ENCODE data around the gene ST3GAL3. TPM values are rescaled to one million over a fixed set of nuclear protein-coding genes. Genes with fewer than 3 reads are reported as not detected.

ST3GAL3 gene
- total and polyA plus RNA-seq, 2 of the 13 experiments (the other 11 are each of a cell fraction or from before 2014, with no cell fraction given), result 5.1 to 8.1 TPM

DNA sequence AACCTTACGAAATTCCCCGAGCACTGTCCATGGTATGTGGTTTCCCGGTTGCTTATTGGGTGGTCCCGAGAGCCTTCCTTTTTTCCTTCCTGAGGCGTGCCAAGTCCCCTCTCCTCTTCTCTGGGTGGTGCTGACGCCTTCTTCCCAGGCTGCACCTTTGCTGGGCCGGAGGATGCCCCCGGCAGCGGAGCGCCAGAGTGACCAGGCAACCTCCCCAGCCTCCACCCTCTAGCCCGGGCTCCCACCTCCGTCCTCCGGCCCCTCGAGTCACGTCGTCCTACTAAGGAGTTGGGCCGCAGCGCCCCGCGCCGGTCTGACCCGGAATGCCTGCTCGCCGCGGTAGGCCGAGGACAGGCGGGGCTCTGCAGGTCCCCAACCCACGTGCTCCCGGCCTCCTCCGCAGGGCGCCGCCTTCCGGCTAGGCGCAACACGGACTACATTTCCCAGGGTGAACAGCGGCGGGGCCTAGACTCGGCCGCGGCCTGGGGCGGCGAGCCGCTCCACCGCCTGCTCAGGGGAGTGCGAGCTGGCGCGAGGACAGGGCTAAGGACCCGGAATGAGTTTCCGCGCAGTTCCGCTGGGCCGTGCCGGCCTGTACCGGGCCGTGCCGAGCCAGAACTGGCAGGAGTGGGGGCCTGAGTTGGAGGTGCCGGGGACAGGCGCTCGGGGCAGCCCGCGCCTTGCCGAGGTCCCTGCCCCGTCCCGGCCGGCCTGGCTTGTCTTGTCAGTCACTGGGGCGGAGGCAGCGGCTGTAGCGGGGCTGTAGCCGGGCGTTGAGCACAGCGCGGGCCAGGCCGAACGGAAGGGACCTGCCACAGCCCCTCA, 239.1 kb downstream of the ST3GAL3 start, which contains the start of gene IPO13 (continued):
- TF ChIP-seq, protein P1, sequence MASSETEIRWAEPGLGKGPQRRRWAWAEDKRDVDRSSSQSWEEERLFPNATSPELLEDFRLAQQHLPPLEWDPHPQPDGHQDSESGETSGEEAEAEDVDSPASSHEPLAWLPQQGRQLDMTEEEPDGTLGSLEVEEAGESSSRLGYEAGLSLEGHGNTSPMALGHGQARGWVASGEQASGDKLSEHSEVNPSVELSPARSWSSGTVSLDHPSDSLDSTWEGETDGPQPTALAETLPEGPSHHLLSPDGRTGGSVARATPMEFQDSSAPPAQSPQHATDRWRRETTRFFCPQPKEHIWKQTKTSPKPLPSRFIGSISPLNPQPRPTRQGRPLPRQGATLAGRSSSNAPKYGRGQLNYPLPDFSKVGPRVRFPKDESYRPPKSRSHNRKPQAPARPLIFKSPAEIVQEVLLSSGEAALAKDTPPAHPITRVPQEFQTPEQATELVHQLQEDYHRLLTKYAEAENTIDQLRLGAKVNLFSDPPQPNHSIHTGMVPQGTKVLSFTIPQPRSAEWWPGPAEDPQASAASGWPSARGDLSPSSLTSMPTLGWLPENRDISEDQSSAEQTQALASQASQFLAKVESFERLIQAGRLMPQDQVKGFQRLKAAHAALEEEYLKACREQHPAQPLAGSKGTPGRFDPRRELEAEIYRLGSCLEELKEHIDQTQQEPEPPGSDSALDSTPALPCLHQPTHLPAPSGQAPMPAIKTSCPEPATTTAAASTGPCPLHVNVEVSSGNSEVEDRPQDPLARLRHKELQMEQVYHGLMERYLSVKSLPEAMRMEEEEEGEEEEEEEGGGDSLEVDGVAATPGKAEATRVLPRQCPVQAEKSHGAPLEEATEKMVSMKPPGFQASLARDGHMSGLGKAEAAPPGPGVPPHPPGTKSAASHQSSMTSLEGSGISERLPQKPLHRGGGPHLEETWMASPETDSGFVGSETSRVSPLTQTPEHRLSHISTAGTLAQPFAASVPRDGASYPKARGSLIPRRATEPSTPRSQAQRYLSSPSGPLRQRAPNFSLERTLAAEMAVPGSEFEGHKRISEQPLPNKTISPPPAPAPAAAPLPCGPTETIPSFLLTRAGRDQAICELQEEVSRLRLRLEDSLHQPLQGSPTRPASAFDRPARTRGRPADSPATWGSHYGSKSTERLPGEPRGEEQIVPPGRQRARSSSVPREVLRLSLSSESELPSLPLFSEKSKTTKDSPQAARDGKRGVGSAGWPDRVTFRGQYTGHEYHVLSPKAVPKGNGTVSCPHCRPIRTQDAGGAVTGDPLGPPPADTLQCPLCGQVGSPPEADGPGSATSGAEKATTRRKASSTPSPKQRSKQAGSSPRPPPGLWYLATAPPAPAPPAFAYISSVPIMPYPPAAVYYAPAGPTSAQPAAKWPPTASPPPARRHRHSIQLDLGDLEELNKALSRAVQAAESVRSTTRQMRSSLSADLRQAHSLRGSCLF (CRISPR knock-in tag; IDR thresholded peaks at IDR 0.05; ENCODE audit: borderline replicate concordance), result no peak
- no peak; the same call in 1 of the 2 replicates for TF ChIP-seq ZSCAN20 (CRISPR knock-in tag; IDR thresholded peaks at IDR 0.05; ENCODE audit: borderline replicate concordance)
- TF ChIP-seq, protein P2, sequence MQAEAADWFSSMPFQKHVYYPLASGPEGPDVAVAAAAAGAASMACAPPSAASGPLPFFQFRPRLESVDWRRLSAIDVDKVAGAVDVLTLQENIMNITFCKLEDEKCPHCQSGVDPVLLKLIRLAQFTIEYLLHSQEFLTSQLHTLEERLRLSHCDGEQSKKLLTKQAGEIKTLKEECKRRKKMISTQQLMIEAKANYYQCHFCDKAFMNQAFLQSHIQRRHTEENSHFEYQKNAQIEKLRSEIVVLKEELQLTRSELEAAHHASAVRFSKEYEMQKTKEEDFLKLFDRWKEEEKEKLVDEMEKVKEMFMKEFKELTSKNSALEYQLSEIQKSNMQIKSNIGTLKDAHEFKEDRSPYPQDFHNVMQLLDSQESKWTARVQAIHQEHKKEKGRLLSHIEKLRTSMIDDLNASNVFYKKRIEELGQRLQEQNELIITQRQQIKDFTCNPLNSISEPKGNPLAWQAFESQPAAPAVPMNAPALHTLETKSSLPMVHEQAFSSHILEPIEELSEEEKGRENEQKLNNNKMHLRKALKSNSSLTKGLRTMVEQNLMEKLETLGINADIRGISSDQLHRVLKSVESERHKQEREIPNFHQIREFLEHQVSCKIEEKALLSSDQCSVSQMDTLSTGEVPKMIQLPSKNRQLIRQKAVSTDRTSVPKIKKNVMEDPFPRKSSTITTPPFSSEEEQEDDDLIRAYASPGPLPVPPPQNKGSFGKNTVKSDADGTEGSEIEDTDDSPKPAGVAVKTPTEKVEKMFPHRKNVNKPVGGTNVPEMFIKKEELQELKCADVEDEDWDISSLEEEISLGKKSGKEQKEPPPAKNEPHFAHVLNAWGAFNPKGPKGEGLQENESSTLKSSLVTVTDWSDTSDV (CRISPR knock-in tag; IDR thresholded peaks at IDR 0.05), result no peak
- TF ChIP-seq, protein P3, sequence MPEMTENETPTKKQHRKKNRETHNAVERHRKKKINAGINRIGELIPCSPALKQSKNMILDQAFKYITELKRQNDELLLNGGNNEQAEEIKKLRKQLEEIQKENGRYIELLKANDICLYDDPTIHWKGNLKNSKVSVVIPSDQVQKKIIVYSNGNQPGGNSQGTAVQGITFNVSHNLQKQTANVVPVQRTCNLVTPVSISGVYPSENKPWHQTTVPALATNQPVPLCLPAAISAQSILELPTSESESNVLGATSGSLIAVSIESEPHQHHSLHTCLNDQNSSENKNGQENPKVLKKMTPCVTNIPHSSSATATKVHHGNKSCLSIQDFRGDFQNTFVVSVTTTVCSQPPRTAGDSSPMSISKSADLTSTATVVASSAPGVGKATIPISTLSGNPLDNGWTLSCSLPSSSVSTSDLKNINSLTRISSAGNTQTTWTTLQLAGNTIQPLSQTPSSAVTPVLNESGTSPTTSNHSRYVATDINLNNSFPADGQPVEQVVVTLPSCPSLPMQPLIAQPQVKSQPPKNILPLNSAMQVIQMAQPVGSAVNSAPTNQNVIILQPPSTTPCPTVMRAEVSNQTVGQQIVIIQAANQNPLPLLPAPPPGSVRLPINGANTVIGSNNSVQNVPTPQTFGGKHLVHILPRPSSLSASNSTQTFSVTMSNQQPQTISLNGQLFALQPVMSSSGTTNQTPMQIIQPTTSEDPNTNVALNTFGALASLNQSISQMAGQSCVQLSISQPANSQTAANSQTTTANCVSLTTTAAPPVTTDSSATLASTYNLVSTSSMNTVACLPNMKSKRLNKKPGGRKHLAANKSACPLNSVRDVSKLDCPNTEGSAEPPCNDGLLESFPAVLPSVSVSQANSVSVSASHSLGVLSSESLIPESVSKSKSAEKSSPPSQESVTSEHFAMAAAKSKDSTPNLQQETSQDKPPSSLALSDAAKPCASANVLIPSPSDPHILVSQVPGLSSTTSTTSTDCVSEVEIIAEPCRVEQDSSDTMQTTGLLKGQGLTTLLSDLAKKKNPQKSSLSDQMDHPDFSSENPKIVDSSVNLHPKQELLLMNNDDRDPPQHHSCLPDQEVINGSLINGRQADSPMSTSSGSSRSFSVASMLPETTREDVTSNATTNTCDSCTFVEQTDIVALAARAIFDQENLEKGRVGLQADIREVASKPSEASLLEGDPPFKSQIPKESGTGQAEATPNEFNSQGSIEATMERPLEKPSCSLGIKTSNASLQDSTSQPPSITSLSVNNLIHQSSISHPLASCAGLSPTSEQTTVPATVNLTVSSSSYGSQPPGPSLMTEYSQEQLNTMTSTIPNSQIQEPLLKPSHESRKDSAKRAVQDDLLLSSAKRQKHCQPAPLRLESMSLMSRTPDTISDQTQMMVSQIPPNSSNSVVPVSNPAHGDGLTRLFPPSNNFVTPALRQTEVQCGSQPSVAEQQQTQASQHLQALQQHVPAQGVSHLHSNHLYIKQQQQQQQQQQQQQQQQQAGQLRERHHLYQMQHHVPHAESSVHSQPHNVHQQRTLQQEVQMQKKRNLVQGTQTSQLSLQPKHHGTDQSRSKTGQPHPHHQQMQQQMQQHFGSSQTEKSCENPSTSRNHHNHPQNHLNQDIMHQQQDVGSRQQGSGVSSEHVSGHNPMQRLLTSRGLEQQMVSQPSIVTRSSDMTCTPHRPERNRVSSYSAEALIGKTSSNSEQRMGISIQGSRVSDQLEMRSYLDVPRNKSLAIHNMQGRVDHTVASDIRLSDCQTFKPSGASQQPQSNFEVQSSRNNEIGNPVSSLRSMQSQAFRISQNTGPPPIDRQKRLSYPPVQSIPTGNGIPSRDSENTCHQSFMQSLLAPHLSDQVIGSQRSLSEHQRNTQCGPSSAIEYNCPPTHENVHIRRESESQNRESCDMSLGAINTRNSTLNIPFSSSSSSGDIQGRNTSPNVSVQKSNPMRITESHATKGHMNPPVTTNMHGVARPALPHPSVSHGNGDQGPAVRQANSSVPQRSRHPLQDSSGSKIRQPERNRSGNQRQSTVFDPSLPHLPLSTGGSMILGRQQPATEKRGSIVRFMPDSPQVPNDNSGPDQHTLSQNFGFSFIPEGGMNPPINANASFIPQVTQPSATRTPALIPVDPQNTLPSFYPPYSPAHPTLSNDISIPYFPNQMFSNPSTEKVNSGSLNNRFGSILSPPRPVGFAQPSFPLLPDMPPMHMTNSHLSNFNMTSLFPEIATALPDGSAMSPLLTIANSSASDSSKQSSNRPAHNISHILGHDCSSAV (CRISPR knock-in tag; IDR thresholded peaks at IDR 0.05; ENCODE audit: borderline replicate concordance), result peak; percentile 73; the same call in 1 of the 2 replicates
- TF ChIP-seq SUZ12 (IDR thresholded peaks at IDR 0.05; ENCODE audit: low read depth, low read length), result peak; percentile 67
- TF ChIP-seq ZSCAN12 (CRISPR knock-in tag; IDR thresholded peaks at IDR 0.05), result no peak
- peak; percentile 59; the same call in 1 of the 2 replicates for TF ChIP-seq FOXK2 (IDR thresholded peaks at IDR 0.05)
- no peak for TF ChIP-seq SMARCE1 (IDR thresholded peaks at IDR 0.05; ENCODE audit: borderline replicate concordance)
- peak; percentile 70 for TF ChIP-seq STAG1 (CRISPR knock-in tag; IDR thresholded peaks at IDR 0.05)
- 0 out of 2 replicates have a peak, but pooled peaks have one; percentile 17 for TF ChIP-seq SP140L (CRISPR knock-in tag; IDR thresholded peaks at IDR 0.05; ENCODE audit: borderline replicate concordance)
- no peak for TF ChIP-seq ATF7 (IDR thresholded peaks at IDR 0.05)
- no peak for TF ChIP-seq ATF7 (CRISPR knock-in tag; IDR thresholded peaks at IDR 0.05)

Measured in HepG2 (cell line).